NCI-H146 (cell line): Measurements from ENCODE around the gene FMN2.
"Not testable (repeated sequence)": the region's sequence is repeated elsewhere in the genome, so short reads cannot be mapped to it uniquely, and the experiment has no call there.

ENCODE experiments used
- DNase-seq: peaks from one replicate; lab custom pipeline; 2025; lab: John Stamatoyannopoulos, UW

Gene FMN2

GRCh38 chr1:240138867-240139266 is 47.2 kb downstream of the FMN2 start:
- DNase-seq, result no peak

DNA sequence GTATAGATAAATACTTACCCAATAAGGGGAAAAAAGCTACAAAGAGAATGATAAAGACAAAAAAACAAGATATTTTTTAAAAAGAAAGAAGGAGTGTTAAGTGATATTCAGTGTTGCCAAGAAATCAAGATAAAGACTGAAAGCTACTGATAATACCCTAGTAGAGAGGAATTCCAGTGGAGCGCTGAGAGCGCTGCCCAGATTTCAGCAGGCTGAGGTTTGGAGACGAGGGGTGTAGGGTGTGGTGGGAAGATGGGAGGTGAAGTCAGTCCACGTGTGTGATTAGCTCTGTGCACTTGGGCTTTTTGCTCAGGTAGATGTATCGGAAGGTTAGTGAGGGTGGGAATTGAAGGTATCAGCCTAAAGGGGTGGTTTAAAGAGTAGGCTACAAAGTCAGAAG is 47.8 kb downstream of the FMN2 start:
- DNase-seq, result no peak

DNA sequence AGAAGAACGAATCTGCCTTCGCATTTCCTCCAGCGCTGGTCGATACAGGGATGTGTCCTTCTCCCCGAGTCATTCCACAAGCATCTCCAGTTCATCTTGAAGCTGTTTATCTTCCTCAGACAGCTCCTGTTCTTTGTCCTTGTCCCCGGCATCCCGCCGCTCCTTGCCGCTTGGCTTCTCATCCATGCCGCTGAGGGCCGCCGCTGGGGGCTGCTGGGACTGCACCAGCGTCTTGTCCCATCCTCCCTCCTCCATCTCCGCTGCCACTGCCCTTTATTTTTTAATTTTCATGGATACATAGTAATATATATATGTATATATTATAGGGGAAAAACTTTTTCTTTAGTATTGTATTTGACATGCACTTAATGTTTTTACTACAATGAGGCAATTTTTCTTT is 53.4 kb downstream of the FMN2 start:
- no peak for DNase-seq

GRCh38 chr1:240148333-240148732 is 56.6 kb downstream of the FMN2 start:
- no peak for DNase-seq

DNA sequence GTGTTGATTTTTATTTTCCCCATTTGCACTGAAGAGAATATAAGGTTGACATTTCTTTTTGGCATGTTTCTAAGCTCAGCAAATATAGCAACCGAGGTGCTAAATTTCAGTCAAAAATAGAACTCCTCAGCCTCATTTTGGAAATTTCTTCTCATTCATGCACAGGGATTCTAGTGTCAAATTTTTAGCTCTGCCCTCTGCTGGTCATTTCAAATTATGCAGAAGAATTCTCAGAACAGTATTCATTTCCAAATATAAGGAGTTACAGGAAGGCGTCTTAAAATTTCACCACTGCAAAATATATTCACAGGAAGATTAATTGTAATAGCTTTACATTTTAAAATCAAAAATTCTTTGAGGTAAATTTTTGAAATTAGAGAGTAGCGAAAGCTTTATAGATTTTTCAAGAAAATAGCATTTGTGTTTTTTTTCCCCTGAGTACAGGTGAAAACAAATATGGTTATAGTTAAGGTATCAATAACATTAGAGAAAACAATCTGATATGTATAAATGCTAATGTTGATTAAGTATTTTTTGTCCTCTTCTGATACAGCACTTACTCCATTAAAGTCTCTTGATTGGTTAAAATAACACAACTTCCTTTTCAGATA is 57.9 kb downstream of the FMN2 start:
- DNase-seq, result peak; percentile 34

- no peak for DNase-seq
These were observed 59.6 kb downstream of the FMN2 start for GRCh38 chr1:240151136-240151735.

DNA sequence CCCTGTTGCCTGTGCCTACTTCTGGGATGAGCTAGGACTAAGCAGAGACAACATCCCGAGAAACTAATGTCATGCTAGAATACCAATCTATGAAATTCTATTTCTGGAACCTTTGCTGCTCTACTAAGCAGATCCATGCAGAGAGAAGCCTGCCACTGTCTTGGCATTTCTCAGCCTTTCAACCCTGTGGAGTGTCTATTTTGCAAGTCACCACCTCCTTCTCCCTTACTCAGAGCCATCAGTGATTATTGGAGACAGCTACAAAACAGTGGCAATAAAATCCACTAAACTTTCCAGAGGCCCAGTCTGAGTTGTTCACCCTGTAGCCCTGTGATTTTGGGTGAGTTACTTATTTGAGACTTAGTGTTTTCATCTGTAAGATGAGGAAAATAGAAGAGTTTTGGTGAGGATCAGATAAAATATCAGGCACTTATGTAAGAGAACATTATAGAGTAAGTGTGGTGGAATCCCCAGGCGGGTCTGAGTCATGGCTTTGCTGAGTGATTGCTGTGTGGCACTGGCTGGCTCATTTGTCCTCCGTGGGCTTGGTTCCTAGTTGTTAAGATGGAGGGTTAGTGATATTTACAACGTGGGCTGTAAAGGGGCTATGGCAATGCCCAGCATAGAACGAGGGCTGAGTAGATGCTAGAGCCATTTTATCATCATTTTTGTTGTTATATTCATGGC is 61.1 kb downstream of the FMN2 start:
- no peak for DNase-seq

DNA sequence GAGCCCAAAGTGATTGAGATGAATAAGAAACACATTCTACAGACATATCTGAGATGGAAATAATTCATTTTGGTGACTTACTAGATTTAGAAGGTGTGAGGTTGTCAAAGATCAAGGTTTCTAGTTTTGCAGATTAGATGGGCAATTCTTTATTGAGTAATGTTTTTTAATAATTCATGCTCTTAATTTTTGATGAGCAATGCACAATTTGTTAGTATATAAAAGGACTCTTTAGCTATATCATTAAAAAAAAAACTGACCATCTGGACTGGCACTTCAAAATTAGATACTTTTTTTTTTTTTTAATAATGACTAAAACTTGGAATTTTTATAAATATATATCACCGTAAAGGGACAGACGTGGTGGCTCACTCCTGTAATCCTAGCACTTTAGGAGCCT is 63.9 kb downstream of the FMN2 start:
- DNase-seq, result no peak

DNA sequence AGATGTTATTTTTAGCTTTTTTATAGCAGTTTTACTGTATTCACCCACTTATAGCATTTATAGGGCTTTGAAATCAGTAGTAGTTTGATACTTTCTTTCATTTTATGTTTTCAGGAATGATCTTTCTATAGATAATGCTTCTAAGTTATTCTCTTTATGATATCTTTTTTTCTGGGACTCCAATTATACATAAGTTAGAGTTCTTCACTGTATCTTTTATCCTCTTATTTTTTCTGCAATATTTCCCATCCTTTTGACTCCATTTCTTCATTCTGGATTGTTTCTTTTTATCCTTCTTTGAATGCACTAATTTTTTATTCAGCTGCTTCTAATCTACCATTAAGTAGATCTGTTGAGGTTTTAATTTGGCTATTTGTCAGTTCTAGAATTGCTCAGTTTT is 73.1 kb downstream of the FMN2 start:
- no peak for DNase-seq

DNA sequence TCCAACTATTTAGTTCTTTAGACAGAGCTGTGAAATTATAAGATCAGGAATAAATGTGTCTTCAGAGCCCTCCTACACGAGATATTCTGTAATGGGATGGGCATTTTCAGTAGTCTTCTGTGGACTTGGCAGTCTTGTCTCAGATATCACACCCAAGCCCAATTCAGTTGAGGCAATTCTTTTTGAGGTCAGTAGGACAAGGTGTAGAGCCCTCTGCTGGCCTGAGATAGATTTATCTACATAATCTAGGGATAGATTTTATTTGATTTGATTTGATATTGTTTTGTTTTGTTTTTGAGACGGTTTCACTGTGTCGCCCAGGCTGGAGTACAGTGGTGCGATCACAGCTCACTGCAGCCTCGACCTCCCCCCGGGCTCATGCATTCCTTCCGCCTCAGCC is 77.5 kb downstream of the FMN2 start:
- peak; percentile 6 for DNase-seq

GRCh38 chr1:240170266-240170665 is 78.6 kb downstream of the FMN2 start:
- DNase-seq, result no peak

GRCh38 chr1:240170806-240171205 is 79.1 kb downstream of the FMN2 start:
- no peak for DNase-seq

GRCh38 chr1:240171907-240172306 is 80.2 kb downstream of the FMN2 start:
- DNase-seq, result no peak

DNA sequence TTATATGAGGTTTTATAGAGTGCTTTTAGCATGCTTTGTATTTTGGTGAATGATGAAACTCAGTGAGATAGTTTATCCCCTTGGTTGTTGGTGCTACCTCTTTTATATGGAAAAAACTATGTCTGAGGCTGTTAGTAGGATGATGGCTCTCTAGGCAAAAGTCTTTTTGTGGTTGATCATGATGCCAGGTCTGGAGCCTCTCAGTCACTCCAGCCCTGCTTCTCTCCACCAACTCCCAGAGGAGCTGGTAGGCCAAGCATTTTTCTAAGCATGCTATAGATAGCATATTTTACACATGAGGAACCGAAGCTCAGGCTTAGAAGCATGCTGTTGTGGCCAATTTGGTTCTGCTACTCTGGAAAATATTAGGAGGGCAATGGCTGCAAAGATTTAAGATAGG is 82.2 kb downstream of the FMN2 start:
- DNase-seq, result no peak

GRCh38 chr1:240174734-240175133 is 83.1 kb downstream of the FMN2 start:
- no peak for DNase-seq

- no peak for DNase-seq
These were observed 86.7 kb downstream of the FMN2 start for GRCh38 chr1:240178366-240178765.

GRCh38 chr1:240184682-240185081 is 93.0 kb downstream of the FMN2 start:
- DNase-seq, result not testable (repeated sequence)

- DNase-seq, result no peak
These were observed 96.5 kb downstream of the FMN2 start for GRCh38 chr1:240188139-240188538.

DNA sequence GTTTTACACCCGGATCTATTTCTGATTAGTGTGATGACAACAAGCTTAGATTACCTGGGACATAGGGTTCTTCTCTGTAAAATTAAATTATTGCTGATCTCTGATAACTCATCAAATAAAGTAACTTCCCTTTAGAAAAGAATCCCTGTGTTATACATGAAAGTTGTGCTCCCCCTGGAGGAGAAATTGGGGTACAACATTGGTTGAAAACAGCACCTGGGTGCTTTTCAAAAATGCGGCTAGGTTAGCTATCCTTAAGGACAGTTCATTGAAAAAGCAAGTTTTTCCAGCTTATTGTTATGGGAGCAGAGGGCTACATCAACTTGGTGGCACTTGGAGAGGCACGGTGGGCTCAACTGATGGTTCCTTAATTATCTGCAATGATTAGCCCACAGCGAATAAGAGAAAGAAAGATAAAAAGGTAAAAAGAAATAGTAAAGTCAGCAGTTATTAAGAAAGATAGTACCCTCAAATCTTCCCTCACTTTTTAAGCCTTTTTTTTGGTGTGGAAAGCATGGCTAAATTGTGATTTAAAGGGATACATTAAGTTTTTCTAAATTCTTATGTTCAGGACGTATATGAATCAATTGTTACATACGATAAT is 97.8 kb downstream of the FMN2 start:
- peak; percentile 47 for DNase-seq

DNA sequence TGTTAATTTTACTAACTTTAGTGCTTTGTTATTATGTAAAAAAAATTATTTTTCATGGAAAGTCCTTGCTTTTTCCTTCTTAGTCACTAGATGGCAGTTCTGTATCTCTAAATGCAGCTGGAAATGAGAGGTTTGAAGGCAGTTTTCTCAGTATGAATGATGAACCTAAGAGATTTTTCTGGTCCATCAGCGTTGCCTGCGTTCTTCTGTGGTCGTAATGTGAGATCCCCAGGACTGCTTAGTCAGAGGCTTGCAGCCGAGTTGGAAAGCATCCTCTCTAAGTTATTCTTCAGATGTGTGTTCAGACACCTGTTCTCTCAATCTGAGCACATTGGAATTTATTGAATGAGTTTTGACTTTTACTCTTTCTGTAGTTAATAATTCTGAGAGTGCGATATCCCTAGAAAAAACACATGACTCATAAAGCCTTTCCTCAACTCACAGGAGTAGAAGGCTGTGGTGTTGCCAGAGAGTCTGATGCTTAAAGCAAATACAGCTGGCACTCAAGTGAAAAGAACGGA is 99.3 kb downstream of the FMN2 start:
- DNase-seq, result peak; percentile 78

DNA sequence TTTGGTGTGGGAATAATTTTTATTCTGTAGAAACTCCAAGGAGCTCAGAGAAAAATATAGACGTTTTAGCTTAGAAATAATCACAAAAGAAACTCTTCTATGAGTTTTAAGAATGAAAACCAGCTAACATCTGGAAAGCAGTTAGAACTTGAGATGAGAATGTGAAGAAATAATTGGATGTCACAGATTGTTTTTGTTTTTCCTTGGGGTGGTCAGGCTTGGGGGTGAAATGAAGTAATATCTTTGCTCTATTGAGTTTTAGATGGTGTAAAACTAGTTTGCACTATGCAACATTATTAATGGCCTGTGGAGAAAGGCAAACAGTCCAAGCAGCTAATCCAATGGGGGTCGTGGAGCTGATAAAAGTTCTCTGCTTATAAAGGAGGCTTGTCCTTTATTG is 101.2 kb downstream of the FMN2 start:
- no peak for DNase-seq

GRCh38 chr1:240193679-240194078 is 102.0 kb downstream of the FMN2 start:
- DNase-seq, result no peak

- no peak for DNase-seq
These were observed 102.4 kb downstream of the FMN2 start for GRCh38 chr1:240194120-240194519.
